Duodenal mucosa (tissue), 2 donors: ENCODE data around the gene C1orf116.

ENCODE experiments used
- H3K27ac ChIP-seq: one replicate; pipeline ENCODE4 v1.7.0; 2013; ENCODE audit warnings: low read depth, low read length
- H3K27me3 ChIP-seq, 2 donors: one replicate each; pipeline ENCODE4 v1.7.0; 2013; ENCODE audit warnings: low read length in 2 of 2, control low read depth in 1 of 2; ENCODE audit not compliant: insufficient read depth in 2 of 2, control insufficient read depth in 1 of 2
- H3K36me3 ChIP-seq, 2 donors: one replicate each; pipeline ENCODE4 v1.7.0; 2013; ENCODE audit warnings: low read length in 2 of 2, control low read depth in 1 of 2; ENCODE audit not compliant: insufficient read depth in 2 of 2, control insufficient read depth in 1 of 2
- H3K4me1 ChIP-seq, 2 donors: one replicate each; pipeline ENCODE4 v1.7.0; 2013; ENCODE audit warnings: low read length in 2 of 2, control low read depth in 1 of 2; ENCODE audit not compliant: insufficient read depth in 2 of 2, control insufficient read depth in 1 of 2
- H3K4me3 ChIP-seq, 2 donors: one replicate each; pipeline ENCODE4 v1.7.0; 2013; ENCODE audit warnings: low read length in 2 of 2, low read depth in 1 of 2
- H3K9ac ChIP-seq, 2 donors: one replicate each; pipeline ENCODE4 v1.7.0; 2013; ENCODE audit warnings: low read length in 2 of 2, low read depth in 1 of 2
- H3K9me3 ChIP-seq, 2 donors: one replicate each; pipeline ENCODE4 v1.7.0; 2013; ENCODE audit warnings: low read length in 2 of 2, control low read depth in 1 of 2; ENCODE audit not compliant: control insufficient read depth in 1 of 2

C1orf116 gene

GRCh38 chr1:207032528-207033017, at the start of gene C1orf116:
C1orf116 (minus strand) TSS chr1:207032756; CDS start chr1:207027598, 5,158 bp downstream.
- H3K9ac ChIP-seq: peak within 1 kb of the TSS; percentile 64 to 78

GRCh38 chr1:207081806-207082205, 49.2 kb upstream of the C1orf116 start:
- H3K4me3 ChIP-seq: no peak overlapping the region
- peaks cover 0 to 16% of the 10 kb centered on the region in 2 donors for H3K36me3 ChIP-seq
- no peak overlapping the region for H3K9ac ChIP-seq
- H3K4me1 ChIP-seq: peaks cover 3 to 5% of the 10 kb centered on the region in 2 donors
- H3K27me3 ChIP-seq: no peaks in the 10 kb centered on the region
- H3K9me3 ChIP-seq: no peaks in the 10 kb centered on the region
- no peak overlapping the region for H3K27ac ChIP-seq

More at GRCh38 chr1:207032528-207033017, at the start of gene C1orf116:
- Histone ChIP-seq H3K27ac (peak within 1 kb of the TSS; percentile 90), H3K27me3 (peaks cover 0 to 3% of the 10 kb centered on the region in 2 donors), H3K9me3 (no peaks in the 10 kb centered on the region), H3K4me1 (peaks cover 14 to 35% of the 10 kb centered on the region in 2 donors), H3K36me3 (no peaks in the 10 kb centered on the region), H3K4me3 (peak within 1 kb of the TSS; percentile 62 to 77)

DNA sequence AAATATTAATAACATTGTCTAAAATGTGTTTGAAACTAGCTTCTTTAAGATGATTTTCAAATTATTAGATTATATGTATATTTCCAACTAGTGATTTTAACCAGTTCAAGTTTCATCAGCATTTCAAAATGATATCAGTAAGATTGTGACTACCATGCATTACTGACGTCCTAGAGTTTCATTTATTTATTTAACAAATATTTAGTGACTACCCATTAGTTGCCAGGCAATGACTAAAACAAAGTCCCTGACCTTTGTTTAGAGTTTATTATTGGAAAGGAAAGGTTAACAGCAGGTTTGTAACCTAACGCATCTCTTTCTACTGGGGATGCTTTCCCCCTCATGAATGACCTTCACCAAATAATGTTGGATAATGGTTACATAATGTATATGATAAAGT, 48.5 kb upstream of the C1orf116 start:
- H3K9ac ChIP-seq: no peak overlapping the region
- H3K4me3 ChIP-seq: no peak overlapping the region
- H3K36me3 ChIP-seq: peaks cover 0 to 23% of the 10 kb centered on the region in 2 donors
- H3K27me3 ChIP-seq: no peaks in the 10 kb centered on the region
- peaks cover 3 to 5% of the 10 kb centered on the region in 2 donors for H3K4me1 ChIP-seq
- no peaks in the 10 kb centered on the region for H3K9me3 ChIP-seq
- no peak overlapping the region for H3K27ac ChIP-seq

DNA sequence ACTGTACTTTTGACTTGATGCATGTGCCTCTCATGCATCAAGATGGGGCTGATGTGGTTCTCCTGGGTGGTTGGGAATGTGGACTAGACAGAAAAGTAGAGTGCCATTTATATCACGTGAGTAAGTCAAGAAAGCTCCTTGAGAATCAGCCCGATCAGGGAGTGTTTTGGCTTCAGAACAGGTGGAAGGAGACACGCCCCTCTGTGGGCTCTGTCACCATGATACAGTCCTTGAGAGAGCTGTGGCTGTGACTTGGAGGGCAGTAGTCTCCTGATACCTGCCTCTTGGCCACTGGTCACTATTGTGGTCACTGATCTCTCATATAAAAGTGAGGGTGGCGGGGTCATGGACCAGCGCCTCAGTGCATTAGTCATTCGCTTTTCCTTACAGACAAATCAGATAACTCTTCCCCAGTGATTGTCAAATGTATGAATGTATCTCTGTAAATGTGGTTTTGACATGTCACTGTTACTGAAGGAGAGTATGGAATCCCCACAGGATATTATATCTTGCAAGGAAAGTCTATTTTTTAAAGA, 47.2 kb upstream of the C1orf116 start:
- Histone ChIP-seq H3K9me3 (no peaks in the 10 kb centered on the region), H3K27me3 (no peaks in the 10 kb centered on the region), H3K27ac (no peak overlapping the region), H3K4me1 (peaks cover under 1 to 3% of the 10 kb centered on the region in 2 donors), H3K4me3 (no peak overlapping the region), H3K36me3 (peaks cover 3 to 29% of the 10 kb centered on the region in 2 donors), H3K9ac (no peak overlapping the region)

GRCh38 chr1:207078578-207079132, 46.1 kb upstream of the C1orf116 start:
- no peak overlapping the region for H3K9ac ChIP-seq
- H3K36me3 ChIP-seq: peaks cover 7 to 40% of the 10 kb centered on the region in 2 donors
- no peaks in the 10 kb centered on the region for H3K9me3 ChIP-seq
- H3K4me1 ChIP-seq: peaks cover 0 to 3% of the 10 kb centered on the region in 2 donors
- H3K4me3 ChIP-seq: no peak overlapping the region
- H3K27ac ChIP-seq: no peak overlapping the region
- no peaks in the 10 kb centered on the region for H3K27me3 ChIP-seq

GRCh38 chr1:207077470-207078377, 45.2 kb upstream of the C1orf116 start:
- H3K27ac ChIP-seq: no peak overlapping the region
- no peak overlapping the region for H3K4me3 ChIP-seq
- no peaks in the 10 kb centered on the region for H3K27me3 ChIP-seq
- peaks cover 11 to 48% of the 10 kb centered on the region in 2 donors for H3K36me3 ChIP-seq
- no peak overlapping the region for H3K9ac ChIP-seq
- H3K9me3 ChIP-seq: no peaks in the 10 kb centered on the region
- H3K4me1 ChIP-seq: peaks cover 0 to 3% of the 10 kb centered on the region in 2 donors

- no peaks in the 10 kb centered on the region for H3K9me3 ChIP-seq
- H3K4me1 ChIP-seq: peaks cover 0 to 3% of the 10 kb centered on the region in 2 donors
- peaks cover 18 to 56% of the 10 kb centered on the region in 2 donors for H3K36me3 ChIP-seq
- H3K27me3 ChIP-seq: no peaks in the 10 kb centered on the region
- no peak overlapping the region for H3K27ac ChIP-seq
- no peak overlapping the region for H3K9ac ChIP-seq
- no peak overlapping the region for H3K4me3 ChIP-seq
Measured at GRCh38 chr1:207077012-207077411, 44.5 kb upstream of the C1orf116 start.

- Histone ChIP-seq H3K4me1 (peaks cover 0 to 3% of the 10 kb centered on the region in 2 donors), H3K36me3 (peaks cover 25 to 62% of the 10 kb centered on the region in 2 donors), H3K27me3 (no peaks in the 10 kb centered on the region), H3K9ac (no peak overlapping the region), H3K4me3 (no peak overlapping the region), H3K9me3 (no peaks in the 10 kb centered on the region), H3K27ac (no peak overlapping the region)
Measured at GRCh38 chr1:207076181-207076955, 43.8 kb upstream of the C1orf116 start.

DNA sequence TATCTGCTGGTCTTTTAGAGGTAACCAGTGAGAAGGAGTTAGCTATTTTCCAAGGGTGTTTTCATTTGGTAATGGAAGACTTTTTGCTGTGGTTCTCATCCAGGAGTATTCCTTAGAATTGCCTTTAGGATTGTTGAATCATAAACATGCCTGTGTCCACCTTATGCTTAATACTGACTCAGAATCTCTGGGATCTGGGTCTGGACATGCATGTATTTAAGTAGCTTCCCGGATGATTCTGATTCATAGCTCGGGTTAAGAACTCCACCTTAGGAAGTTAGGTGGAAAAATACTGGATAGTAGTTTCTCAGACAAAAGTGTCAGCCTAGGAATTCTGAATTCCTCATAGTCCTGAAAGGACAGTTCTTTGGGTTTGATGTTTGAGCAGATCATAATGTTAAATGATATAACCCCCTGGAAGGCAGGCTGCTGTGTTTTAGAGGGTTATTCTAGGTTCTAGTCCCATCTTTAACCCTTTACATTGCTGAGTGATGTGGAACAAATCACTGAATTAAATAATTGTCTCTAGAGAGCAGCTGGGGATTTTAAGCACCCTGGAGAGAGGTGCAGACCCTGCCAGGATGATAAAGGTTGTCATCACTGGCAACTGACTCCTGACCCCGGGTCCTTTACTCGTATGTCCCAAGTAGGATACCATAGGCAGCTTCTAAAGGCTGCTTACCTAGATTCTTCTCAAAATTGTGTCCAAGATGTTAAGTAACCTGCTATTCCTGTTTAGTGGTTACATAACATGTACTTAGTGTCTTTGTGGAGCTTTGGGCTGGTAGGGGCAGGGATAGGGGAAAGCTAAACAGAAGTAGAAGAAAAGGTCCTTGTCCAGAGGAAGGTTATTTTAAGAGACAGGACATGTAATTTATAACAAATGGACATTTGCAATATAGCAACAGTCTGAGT, 41.6 kb upstream of the C1orf116 start:
- H3K9me3 ChIP-seq: no peaks in the 10 kb centered on the region
- no peak overlapping the region for H3K27ac ChIP-seq
- H3K27me3 ChIP-seq: no peaks in the 10 kb centered on the region
- peaks cover 42 to 77% of the 10 kb centered on the region in 2 donors for H3K36me3 ChIP-seq
- no peak overlapping the region for H3K4me3 ChIP-seq
- peak overlapping the region in 1 of 2 donors; percentile 2 for H3K9ac ChIP-seq
- peaks cover 0 to 6% of the 10 kb centered on the region in 2 donors for H3K4me1 ChIP-seq
